Gastroesophageal sphincter (tissue), 4 donors: ENCODE data around the gene PLCH2. TPM values are rescaled to one million over a fixed set of nuclear protein-coding genes. Genes with fewer than 3 reads are reported as not detected.

Experiments used
- ATAC-seq: fragments of 150-250 bp; one replicate; pipeline ENCODE4 v1.9.1; 2016; ENCODE audit warnings: mild to moderate bottlenecking, moderate library complexity
- H3K27ac ChIP-seq, 4 donors: fragments of 200-600 bp; sonication (generic) in 3 of 4; 1 replicate in 3 of 4; 2 replicates in 1 of 4; pipeline ENCODE4 v1.5.1; 2016 to 2019
- H3K27me3 ChIP-seq: fragments of 200-600 bp; sonication (generic); one replicate; pipeline ENCODE4 v1.5.1; 2019
- H3K36me3 ChIP-seq, 2 donors: fragments of 200-600 bp; sonication (generic); one replicate each; pipeline ENCODE4 v1.5.1; 2019; ENCODE audit warnings: control low read depth in 1 of 2
- H3K4me1 ChIP-seq, 3 donors: fragments of 200-600 bp; sonication (generic); 1 replicate in 2 of 3; 2 replicates in 1 of 3; pipeline ENCODE4 v1.5.1; 2016 to 2019; ENCODE audit warnings: control low read depth in 2 of 3
- H3K4me3 ChIP-seq, 2 donors: fragments of 200-600 bp; sonication (generic); one replicate each; pipeline ENCODE4 v1.5.1; 2019; ENCODE audit warnings: mild to moderate bottlenecking in 1 of 2, moderate library complexity in 1 of 2
- H3K9me3 ChIP-seq, 3 donors: fragments of 200-600 bp; sonication (generic); one replicate each; pipeline ENCODE4 v1.5.1; 2017 to 2019; ENCODE audit warnings: control low read depth in 2 of 3
- EP300 ChIP-seq: sonication (generic); formaldehyde crosslinking; IDR thresholded peaks from one replicate; pipeline ENCODE4 v1.6.1; 2017; ENCODE audit warnings: antibody characterized with exemption, mild to moderate bottlenecking
- POLR2A ChIP-seq, 2 donors: fragments of 450-650 bp; IDR thresholded peaks; one replicate each; pipeline ENCODE4 v1.6.1; 2017; ENCODE audit warnings: antibody characterized with exemption in 2 of 2, mild to moderate bottlenecking in 2 of 2, moderate library complexity in 1 of 2
- POLR2AphosphoS5 ChIP-seq: sonication (generic); formaldehyde crosslinking; IDR thresholded peaks from one replicate; pipeline ENCODE4 v1.6.1; 2017; ENCODE audit warnings: antibody characterized with exemption
- WGBS, 2 donors: methylation state at CpG; one replicate each; pipeline ENCODE4 v1.1.5; 2018; ENCODE audit warnings: low coverage in 1 of 2; 5-methylcytosine and 5-hydroxymethylcytosine counted together
- total RNA-seq, 4 donors: library from RNA; depleted of rRNA; stranded (reverse); fragments of >200 nt; gene quantifications; one replicate each; pipeline ENCODE4 v1.1.0, GENCODE V29; 2016
- TF ChIP-seq, protein P1 (sequence below), 4 experiments: fragments of 200-600 bp in 2 of 4; fragments of 450-650 bp in 2 of 4; sonication (generic) in 1 of 4; IDR thresholded peaks; one replicate each; pipeline ENCODE4 v1.5.1; 2017 to 2019; ENCODE audit warnings: antibody characterized with exemption in 4 of 4, mild to moderate bottlenecking in 2 of 4, moderate library complexity in 2 of 4

The PLCH2 gene
- total RNA-seq, 4 donors from 2014 or later, result under 0.01 to 0.72 (median 0.15) TPM

DNA sequence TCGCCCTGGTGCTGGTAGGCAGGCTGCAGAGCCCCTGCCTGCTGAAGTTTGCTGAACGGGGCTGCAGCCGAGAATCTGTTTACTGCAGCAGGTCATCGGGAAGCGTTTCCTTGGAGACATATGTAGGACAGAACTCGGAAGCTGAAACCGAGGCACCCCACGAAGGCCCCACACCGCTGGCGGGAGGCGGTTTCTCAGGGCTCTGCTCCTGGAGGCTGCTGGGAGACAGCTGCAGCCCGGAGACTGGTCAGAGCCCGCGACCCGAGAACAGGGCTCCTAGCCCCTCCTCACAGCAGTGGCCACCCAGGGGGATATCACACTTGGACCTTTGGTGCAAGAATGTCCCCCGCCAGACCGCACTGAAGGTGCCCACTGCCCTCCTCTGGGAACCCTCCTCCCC, 12.7 kb upstream of the PLCH2 start:
- ATAC-seq, result no peak
- H3K27me3 ChIP-seq, result peaks cover 96% of the 10 kb centered on the region
- H3K36me3 ChIP-seq, result no peaks in the 10 kb centered on the region
- no CpG with 5 or more reads among the region's 17 CpGs for WGBS, 2 donors
- H3K4me1 ChIP-seq, result peaks cover 0 to 12% (median 0%) of the 10 kb centered on the region in 3 donors
- TF ChIP-seq POLR2A (IDR thresholded peaks at IDR 0.05) (no peak), POLR2AphosphoS5 (no peak), EP300 (no peak)
- TF ChIP-seq, protein P1, sequence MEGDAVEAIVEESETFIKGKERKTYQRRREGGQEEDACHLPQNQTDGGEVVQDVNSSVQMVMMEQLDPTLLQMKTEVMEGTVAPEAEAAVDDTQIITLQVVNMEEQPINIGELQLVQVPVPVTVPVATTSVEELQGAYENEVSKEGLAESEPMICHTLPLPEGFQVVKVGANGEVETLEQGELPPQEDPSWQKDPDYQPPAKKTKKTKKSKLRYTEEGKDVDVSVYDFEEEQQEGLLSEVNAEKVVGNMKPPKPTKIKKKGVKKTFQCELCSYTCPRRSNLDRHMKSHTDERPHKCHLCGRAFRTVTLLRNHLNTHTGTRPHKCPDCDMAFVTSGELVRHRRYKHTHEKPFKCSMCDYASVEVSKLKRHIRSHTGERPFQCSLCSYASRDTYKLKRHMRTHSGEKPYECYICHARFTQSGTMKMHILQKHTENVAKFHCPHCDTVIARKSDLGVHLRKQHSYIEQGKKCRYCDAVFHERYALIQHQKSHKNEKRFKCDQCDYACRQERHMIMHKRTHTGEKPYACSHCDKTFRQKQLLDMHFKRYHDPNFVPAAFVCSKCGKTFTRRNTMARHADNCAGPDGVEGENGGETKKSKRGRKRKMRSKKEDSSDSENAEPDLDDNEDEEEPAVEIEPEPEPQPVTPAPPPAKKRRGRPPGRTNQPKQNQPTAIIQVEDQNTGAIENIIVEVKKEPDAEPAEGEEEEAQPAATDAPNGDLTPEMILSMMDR (IDR thresholded peaks at IDR 0.05), result no peak
- H3K27ac ChIP-seq, result no peak overlapping the region
- H3K4me3 ChIP-seq, result no peak overlapping the region
- H3K9me3 ChIP-seq, result no peaks in the 10 kb centered on the region

DNA sequence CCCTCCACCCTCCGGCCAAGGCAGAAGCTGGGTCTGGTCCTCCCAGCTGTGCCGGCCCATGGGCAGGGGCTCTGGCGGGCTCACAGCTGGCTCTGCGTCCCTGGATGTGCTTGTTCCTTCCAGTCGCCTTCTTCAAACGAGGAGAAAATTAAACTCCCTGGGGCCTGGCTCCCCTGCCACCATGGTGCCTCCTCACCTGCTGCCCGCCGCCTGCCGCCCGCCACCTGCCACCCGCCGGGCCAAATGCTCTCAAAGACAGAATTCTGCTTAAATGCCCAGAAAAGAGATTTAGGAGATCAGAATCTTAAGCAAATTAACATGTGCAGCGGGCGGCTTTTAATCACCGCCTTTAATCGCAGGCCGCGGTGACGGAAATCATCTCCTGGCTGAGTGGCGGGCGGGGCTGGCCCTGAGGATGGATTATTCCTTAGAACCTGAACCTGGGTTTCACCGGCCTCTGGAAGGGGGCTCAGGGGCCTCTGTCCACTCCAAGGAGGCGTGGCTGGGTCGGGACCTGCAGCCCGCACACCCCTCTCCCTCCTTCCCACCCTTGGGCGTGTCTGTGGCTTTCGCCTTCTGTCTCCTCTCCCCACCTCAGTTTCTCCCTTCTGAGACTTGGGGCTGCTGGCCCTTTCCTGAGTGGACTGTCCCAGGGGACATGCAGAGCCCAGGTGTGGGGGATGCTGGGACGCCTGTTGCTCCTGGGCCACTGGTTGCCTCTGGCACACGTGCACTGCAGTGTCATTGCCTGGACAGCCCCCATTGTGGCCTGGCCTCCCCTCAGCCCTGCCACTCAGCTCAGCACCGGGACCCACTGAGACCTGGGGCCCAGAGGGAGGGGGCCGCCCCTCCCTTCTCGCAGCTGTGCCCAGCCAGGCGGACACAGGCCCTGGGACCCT, 10.5 kb upstream of the PLCH2 start:
- Histone ChIP-seq H3K27me3 (peaks cover 100% of the 10 kb centered on the region), H3K36me3 (no peaks in the 10 kb centered on the region), H3K4me1 (peaks cover 0 to 4% (median 0%) of the 10 kb centered on the region in 3 donors), H3K4me3 (no peak overlapping the region), H3K9me3 (no peaks in the 10 kb centered on the region), H3K27ac (no peak overlapping the region)
- TF ChIP-seq, protein P1 (IDR thresholded peaks at IDR 0.05), result no peak
- TF ChIP-seq POLR2AphosphoS5, result no peak
- no peak for ATAC-seq
- WGBS, 2 donors, result 60 to 73% methylated on average over 1 to 6 of the region's 33 CpGs

DNA sequence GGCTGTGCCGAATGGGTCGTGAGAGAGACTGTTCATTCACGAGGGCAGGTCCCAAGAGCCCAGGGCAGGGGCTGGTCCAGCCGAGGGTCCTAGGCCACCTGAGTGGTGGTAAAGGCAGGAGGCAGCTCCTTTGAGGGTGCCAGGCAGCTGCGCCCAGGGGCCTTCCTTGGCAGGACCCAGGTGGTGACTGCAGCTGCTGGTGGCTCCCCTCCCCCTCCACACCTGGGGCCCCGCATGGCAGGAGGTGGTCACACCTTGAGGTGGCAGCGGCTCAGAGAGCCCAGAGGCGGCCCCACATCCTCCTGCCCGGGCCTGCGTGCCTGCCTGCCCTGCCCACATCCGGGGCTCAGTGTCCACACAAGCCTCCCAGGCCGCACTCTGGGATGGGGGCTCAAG, 9.8 kb upstream of the PLCH2 start:
- Histone ChIP-seq H3K9me3 (no peaks in the 10 kb centered on the region), H3K27me3 (peaks cover 100% of the 10 kb centered on the region), H3K4me3 (no peak overlapping the region), H3K27ac (no peak overlapping the region), H3K4me1 (peaks cover 0 to 4% (median 0%) of the 10 kb centered on the region in 3 donors), H3K36me3 (no peaks in the 10 kb centered on the region)
- ATAC-seq, result no peak
- TF ChIP-seq, protein P1 (IDR thresholded peaks at IDR 0.05), result no peak
- TF ChIP-seq POLR2A (IDR thresholded peaks at IDR 0.05), result no peak
- TF ChIP-seq EP300, result no peak
- TF ChIP-seq POLR2AphosphoS5, result no peak
- no CpG with 5 or more reads among the region's 12 CpGs for WGBS, 2 donors

DNA sequence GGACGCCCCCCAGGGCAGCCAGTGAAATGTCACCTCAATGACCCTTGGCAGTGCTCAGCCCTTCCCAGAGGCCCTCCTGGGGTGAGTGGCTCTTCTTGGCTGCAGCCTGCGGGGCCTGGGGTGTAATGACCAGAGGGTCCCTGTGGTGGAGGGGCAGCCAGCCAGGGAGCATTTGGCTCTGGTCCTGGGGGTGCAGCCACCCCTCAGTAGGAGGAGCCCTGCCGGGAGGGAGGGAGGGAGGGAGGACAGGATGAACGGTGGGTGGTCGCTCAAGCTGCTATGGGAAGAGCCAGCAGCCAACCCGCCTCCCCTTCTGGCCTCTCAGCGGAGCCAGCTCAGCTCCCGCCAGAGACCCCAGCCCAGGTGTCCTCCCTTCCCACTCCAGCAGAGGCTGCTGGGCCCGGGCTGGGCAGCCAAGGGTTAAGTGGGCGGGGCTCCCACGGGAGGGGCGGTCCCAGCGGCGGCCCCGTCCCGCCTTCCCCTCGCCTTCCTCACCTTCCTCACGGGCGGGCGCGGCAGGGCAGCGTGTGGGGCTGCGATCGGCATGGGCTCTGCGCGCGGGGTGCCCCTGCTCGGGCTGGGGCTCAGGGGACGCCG, 9.0 kb upstream of the PLCH2 start:
- H3K27me3 ChIP-seq, result peaks cover 100% of the 10 kb centered on the region
- no peaks in the 10 kb centered on the region for H3K36me3 ChIP-seq
- TF ChIP-seq EP300, result no peak
- no peak for TF ChIP-seq POLR2AphosphoS5
- TF ChIP-seq, protein P1 (IDR thresholded peaks at IDR 0.05), result no peak
- no peak for TF ChIP-seq POLR2A (IDR thresholded peaks at IDR 0.05)
- 0% methylated on average over 1 of the region's 30 CpGs; no CpG with 5 or more reads in 1 of the 2 donors for WGBS, 2 donors
- H3K27ac ChIP-seq, result no peak overlapping the region
- no peak overlapping the region for H3K4me3 ChIP-seq
- no peaks in the 10 kb centered on the region for H3K9me3 ChIP-seq
- H3K4me1 ChIP-seq, result peaks cover 0 to 4% (median 0%) of the 10 kb centered on the region in 3 donors
- ATAC-seq, result no peak
